Fibroblast of the conjunctiva (primary cell): Measurements from ENCODE around the gene BRD4.

Source experiments
- DNase-seq: peaks from one replicate; pipeline ENCODE4 v3.0.0-alpha.2; 2010; ENCODE audit warnings: low read depth

The BRD4 gene

DNA sequence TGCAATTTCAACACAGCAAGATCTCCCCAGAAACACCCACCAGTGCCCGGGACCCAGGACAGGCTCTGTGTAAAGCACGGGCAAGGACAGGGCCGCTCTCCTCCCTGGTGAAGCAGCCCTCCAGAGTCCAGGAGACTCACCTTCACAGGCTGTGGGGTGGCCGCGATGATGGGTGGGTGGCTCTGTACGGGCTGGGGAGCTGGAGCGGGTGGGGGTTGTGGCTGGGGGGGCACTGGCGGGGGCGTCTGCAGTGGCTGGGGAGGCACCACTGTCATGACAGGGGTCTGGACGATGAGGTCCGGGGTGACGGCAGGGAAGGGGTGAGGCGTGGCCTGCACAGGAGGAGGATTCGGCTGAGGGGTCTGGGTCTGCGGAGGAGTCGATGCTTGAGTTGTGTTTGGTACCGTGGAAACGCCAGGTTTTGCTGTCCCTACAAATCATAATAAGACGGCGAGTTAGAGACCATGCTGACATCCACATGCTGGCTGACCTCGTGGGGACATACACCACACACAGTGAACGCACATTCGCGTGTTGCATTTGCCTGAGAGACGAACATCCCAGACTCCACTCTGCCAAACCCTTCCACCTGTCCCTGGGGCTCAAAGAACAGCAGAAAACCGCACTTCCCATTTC lies 67.0 kb downstream of the BRD4 start:
- no peak for DNase-seq

DNA sequence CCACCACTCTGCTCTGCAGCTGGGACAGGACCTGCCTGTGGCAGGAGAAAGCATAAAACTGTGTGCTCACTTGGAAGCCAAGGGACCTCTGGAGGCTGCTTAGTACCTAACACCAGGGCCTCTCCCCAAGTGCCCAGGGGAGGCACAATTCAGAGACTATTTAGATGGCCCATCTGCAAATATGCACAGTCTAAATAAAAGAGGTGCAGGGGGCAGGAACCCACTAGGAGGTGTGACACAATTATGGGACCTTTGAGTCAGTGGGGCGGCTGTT lies 67.5 kb downstream of the BRD4 start:
- no peak for DNase-seq

DNA sequence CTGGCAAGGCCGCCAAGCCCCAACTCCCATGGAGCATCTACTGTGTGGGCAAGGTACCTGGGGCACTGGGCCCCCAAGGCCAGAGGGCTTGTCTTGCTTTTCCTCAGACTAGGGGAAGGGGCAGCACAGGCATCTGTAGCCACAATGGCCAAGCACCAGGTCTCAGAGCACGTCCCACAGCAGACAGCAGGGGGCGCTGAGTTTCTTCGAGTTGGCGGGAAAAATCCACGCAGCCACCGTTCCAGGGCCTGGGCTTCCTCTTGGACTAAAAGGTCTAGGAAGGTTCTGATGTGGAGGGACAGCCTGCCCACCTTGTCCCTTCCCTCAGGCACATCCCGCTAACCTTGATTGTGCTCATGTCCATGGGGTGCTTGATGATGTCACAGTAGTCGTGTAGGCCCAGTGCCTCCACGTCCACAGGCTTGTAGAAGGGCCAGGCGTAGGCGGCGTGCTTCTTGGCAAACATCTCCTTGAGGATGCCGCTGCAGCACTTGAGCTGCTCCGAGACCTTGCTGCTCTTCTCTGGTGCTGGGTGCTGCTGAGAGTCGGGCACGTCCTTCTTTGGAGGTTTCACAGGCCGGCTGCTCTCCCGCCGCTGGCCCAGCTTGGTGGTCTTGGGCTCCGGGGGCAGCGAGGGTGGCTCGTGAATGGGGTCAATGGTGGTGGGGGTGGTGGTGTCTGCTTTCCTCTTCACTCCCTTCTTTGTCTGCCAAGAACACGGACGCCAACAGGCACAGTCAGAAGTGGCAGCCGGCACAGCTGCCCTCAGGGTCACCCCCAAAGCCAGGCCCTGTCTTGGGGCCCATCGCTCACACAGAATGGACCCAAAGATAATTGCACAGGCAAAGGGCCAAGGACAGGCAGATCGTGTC lies 68.0 kb downstream of the BRD4 start:
- no peak for DNase-seq

DNA sequence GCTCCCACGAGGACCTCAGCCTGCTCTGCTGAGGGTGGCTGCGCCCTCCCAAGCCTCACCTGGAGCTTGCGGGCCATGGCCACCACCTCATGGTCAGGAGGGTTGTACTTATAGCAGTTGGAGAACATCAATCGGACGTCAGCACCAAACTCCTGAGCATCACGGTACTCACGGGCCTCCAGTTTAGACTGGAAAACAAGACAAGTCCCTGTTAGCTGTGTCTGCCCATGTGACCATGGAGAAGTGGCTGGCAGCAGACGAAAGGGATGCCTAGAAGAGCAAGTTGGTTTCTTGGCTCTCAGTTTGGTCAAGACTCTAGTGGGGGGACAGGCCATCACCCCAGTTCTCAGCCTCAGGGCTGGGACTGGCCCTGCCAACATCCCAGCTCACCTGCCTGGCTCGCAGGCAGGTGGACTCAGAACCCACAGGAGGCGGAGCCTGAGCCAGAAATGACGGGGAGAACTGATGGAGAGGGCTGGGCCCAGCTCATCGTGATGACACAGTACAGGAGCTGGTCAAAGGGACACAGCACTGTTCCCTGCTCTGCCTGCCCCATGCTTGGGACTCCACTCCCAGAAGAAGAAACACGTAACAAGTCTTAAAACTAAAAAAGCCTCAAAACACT lies 68.9 kb downstream of the BRD4 start:
- DNase-seq = no peak

GRCh38 chr19:15262011-15262410 lies 70.3 kb downstream of the BRD4 start:
- DNase-seq = no peak

DNA sequence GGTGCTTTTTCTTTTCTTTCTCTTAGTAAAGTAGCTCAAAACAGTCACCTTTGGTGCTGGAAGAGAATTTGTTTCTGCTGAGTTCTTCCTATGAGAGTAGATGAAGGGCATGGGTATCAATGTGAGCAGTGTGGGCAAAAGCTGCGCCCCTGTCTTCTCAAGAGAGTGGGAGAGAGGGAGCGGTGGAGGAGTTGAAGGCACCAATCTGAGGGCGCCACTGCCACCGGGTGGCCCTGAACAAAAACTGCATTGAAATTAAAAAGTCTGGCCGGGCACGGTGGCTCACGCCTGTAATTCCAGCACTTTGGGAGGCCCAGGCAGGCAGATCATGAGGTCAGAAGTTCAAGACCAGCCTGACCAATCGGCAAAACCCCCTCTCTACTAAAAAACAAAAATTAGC lies 71.4 kb downstream of the BRD4 start:
- DNase-seq = no peak

GRCh38 chr19:15259907-15260306 lies 72.4 kb downstream of the BRD4 start:
- DNase-seq = no peak

DNA sequence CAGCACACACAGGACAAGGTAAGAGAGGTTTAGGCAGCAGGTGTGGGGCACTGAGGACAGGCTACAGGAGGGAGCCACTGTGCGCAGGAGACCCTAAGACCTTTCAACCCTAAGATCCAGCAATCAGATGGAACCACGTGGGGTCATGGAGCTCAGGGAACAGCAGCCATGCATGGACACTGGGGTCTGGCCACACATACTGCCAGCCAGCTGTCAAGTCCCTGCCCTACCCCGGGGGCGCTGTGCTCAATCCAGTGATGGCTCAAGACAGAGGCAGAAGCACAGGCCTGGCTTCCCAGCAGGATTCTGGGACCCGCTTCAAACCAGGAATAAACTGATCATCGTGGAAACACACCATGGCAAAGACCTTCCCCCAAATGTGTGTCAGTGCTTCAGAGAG lies 74.6 kb downstream of the BRD4 start:
- DNase-seq = no peak

DNA sequence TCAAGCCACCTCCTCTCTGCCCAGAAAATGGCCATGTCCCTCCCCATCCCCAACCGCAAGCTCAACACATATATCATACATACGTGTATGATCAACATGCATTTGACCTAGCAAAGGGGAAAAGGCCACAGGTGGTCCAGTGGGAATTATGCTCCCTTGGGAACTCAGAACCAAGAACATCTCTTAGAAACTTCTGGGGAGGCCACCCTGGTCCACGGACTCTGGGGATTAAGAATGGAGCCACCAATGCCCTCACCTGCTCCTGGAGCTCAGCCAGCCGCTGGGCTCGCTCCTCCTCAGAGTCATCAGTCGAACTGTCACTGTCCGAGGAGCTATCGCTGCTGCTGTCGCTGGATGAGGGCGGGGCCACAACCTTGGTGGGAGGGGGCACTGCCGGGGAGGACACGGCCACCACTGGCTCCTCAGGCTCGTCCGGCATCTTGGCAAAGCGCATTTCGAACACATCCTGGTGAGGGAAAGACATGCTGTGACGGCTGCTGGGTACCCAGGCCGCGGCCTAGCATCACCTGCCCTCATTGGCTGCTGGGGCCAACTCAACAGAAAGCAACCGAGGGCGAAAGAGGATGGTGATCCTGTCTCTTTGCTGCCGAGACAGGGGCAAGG lies 75.5 kb downstream of the BRD4 start:
- DNase-seq = no peak

DNA sequence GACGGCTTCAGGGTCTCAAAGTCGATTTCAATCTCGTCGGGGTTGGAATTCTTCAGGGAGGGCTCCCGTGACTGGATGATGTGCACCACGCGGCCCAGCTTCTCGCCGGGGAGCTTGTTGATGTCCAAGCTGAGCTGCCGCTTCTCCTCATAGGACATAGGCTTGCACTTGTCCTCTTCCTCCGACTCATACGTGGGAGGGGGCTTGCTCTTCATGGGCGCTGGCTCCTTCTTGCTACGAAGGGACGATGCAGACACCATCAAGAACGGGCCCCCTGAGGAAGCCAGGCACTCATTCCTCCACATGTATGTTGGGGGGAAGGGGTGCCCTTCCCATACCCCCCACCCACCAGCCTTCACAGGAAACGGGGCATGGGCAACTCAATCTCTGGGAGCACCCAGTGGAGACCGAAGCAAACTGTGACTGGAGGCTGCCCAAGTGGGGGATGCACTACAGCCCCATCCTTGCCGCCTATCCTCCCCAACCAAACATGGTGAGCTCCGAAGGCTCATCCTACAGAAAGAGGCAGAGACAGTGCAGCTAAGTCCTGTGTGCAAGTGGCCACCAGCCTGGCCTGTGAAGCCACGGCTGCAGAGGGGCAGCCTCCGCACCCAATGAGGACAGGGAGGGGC lies 76.9 kb downstream of the BRD4 start:
- no peak for DNase-seq

- DNase-seq = no peak
Measured at GRCh38 chr19:15254547-15254946, 77.8 kb downstream of the BRD4 start.

- no peak for DNase-seq
Measured at GRCh38 chr19:15253513-15253912, 78.8 kb downstream of the BRD4 start.

DNA sequence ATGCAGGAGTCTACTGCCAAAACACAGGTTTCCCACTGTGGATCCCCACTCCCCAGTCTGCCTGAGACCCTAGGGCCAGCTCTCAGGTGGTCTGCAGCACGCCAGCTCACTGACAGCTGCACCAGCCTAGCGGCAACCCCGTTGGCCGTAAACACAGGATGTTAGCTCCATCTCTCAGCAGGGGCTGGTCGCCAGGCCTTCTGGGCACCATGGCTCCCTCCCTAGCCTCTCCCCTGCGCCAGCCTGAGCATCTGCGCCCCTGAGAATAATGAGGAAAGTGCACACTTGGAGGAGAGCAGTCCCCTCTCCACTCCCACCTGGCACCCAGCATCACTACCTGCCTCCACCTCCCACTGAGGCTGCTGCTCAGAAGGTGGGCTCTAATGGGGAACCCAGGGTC lies 79.3 kb downstream of the BRD4 start:
- DNase-seq = no peak

GRCh38 chr19:15252398-15253018 lies 79.8 kb downstream of the BRD4 start:
- no peak for DNase-seq

GRCh38 chr19:15251749-15252397 lies 80.5 kb downstream of the BRD4 start:
- peak; percentile 85 for DNase-seq

DNA sequence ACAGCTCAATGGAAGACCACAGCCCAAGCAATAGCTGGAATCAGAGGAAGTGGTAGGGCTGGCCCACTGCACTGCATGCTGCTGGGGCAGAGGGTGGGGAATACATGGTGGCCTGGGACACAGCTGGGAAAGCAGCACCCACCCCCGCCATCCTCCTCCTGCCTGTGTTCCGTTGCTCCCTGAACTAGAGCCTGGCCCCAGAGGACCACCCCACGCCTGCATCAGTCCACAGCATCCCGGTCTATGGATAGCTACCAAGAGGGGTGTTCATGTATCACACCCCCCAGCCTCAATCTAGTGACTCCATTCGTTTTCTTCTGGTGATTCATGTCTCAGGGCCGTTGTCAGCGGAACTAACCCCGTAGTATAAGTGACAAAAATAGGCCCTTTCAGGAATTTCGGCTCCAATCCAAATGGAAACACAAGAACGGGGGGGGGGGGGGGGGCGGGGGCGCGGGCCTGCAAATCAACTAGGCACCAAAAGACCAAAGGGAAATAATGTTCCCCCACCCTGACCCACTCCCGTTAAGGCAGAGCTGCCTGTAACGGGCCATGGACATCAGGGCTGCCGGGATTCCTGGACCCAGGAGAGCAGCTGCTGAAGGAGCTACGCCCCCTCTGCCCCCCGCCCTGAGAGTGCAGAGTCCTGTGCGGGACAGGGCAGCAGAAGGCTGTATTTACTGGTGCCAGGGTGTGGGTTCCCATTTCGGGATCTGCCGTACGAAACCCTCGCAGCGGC lies 81.2 kb downstream of the BRD4 start:
- DNase-seq = no peak

DNA sequence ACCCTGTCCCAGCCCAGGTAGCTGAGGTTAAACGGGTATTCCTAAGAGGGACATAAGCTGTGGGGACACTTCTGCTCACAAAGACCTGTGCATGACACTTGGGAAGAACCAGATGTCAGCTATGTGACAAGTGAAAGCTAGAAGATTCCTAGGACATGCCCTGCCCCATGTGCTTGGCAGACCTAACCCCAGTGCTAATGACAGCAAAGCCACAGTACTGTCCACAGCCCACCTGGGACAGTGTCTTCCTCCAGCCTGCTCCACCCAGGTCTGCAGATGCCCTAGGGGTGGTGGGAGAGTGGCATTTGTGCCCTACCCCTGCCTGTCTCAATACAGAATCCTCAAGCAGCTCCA lies 81.7 kb downstream of the BRD4 start:
- no peak for DNase-seq

DNA sequence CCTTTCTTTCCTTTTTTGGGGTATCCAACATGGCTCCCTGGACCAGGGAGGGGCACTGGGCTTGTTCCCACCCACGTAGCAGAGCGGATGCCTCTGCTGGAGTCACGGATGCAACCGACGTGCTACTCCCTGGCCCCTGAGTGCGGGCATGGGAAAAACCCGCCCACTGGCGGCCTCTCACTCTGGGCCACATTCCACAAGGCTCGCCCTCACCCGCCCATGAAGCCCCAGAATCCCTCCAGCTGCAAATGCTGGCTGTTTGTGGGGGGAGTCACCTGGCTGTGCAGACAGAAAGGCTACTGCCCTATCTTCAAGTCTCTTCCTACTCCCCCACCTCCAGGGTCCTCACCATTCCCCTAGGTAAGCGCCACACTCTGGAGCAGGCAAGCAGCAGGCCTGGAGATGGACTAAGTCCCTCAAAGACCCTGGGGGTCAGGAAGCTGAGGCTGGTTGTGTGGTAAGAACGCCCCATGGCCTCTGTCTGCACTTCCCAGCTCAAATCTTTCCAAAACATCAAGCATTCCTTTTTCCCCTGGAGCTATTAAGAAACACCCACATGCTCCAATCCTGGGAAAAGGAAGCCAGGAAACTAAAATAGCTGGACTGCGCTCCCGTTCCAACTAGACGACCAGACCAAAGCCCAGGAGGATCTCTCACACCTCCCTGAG lies 82.2 kb downstream of the BRD4 start:
- DNase-seq = no peak

DNA sequence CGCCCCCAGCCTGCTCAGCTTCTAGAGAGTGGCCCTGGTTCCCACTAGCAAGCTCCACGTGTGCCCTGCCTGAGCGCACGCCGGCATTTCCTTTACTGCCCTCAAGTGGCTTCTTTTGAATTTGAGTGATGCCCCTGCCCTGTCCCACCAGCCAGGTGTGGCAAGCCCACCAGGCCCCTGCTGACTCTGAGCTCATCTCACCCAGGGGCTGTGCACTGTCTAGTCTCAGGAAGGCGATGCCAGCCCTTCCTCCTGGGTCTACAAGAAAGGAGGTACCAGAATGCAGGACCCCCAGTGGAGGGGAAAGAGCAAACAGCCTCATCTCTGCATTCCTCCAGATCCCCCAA lies 82.8 kb downstream of the BRD4 start:
- DNase-seq = no peak
